ENCODE results near the gene KRTAP13-3.

Gene KRTAP13-3

GRCh38 chr21:30425826-30426225 is at the start of gene KRTAP13-3:
TSS of gene KRTAP13-3 (minus strand) at chr21:30425926. CDS start at chr21:30425912, 14 bp downstream.
- no peak for DNase-seq

GRCh38 chr21:30468900-30469714 is 43.4 kb upstream of the KRTAP13-3 start:
- DNase-seq, result no peak

DNA sequence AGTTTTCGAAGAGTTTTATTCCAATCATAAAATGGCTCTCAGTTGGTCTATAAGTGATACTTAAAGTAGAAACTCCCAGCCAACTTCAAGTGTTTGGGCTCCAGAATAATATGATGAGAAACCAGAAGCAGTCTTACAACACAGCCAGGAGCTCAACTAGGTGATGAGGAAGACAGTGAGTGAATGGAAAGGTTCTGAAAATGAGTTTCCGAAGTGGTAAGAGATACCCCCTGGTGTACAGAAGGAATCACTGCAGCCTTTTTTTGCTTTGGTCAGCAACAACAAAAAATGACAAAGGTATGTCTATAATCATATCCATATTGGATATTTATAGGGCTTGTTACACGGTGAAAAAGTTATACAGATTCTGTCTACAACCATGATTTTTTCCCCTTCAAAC is 38.0 kb upstream of the KRTAP13-3 start:
- no peak for DNase-seq

- no peak for DNase-seq
Measured at GRCh38 chr21:30448514-30448913, 22.8 kb upstream of the KRTAP13-3 start.

GRCh38 chr21:30447056-30447455 is 21.3 kb upstream of the KRTAP13-3 start:
- no peak for DNase-seq

- no peak for DNase-seq
Measured at GRCh38 chr21:30444204-30444603, 18.5 kb upstream of the KRTAP13-3 start.

GRCh38 chr21:30443226-30443625 is 17.5 kb upstream of the KRTAP13-3 start:
- no peak for DNase-seq

DNA sequence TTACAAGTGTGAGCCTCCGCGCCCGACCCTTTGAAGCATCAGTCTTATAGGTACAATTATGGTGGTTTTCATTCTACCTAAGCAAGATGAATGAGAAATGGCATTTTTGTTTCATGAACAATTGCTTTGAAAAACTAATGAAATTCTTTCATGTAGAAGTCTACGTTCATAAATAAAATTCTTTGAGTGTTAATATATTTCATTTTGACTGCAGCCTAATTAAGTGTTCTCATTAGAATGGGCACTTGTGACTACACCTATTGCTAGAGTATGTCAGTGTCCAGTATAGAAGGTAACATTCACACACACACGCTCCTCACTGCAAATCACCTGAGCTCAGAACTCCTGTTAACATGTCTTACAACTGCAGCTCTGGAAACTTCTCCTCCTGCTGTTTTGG is 14.2 kb upstream of the KRTAP13-3 start, which contains the start of gene KRTAP15-1:
KRTAP15-1 (plus strand) TSS at position 301 of the 400 bp plus-strand sequence; CDS start at position 354, 53 bp downstream.
- DNase-seq, result no peak

DNA sequence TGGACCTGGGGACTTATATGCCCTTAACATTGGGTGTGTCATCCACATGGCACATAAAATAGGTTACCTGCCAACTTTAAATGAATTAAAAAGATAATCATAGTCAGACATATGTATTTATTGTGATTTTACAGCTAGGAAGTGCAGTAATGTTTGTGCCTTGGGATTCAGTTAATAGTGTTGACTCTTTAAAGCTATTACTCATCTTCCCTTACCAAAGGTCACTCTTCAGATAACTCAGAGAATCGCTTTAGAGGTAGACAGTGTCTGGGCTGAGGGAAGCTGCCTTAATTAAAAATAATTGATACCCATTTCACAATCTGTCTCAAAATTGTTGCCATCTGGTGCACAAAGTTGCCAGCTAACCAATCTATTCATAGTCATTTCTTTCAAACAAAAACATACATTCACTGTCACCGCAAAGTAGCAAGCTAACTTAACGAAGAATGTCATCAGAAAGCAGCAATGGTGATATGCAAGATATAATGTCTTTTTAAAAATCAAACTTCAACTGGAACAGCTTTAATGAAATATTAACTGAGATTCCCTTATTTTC is 11.4 kb upstream of the KRTAP13-3 start:
- no peak for DNase-seq

DNA sequence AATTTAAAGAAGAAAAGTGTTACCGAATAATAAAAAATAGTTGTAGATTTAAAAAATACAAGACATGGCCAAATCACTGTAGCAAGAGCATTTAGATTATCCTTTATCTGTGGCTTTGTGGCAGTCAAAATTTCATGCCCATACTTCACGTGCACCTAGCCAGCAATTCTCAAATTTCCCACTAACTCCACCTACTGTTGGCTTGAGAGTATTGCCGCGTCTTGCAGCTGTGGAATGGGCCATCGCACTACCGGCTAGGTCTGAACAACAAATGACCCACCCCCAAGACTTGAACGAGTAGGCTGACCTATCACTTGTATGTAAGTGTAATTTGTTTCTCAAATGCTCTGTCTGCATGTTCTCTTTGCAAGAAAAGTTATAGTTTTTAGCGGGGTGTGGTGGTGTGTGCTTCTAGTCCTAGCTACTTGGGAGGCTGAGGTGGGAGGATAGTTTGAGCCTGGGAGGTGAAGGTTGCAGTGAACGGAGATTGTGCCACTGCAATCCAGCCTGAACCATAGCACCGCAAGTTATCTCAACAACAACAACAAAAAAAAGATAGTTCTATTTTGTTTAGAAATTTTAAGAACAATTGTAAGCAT is 8.4 kb upstream of the KRTAP13-3 start:
- DNase-seq, result no peak

GRCh38 chr21:30430170-30430655 is 4.5 kb upstream of the KRTAP13-3 start, which contains the start of gene KRTAP13-4:
TSS of gene KRTAP13-4 (plus strand) at chr21:30430220. CDS start at chr21:30430276, 56 bp downstream.
- no peak for DNase-seq

GRCh38 chr21:30426731-30427130 is 1.0 kb upstream of the KRTAP13-3 start:
- no peak for DNase-seq

DNA sequence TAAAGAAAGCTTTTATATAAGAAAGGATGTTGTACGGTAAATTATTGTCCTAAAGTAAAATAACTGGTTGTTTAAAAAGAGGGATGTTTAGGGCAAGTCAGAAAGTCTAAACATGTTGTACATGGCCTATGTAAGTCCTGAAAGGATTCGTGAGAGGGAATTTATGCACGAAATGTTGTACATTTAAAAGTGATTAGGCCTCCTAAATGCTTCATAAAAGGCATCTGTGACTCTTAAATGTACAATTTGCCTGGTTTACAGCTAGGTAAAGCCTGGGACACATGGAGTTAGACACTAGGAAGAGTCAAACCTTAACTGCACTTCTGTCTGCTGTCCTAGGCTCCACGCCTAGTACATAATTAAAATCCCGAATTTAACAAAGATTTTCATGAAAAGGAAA is 9.7 kb downstream of the KRTAP13-3 start:
- DNase-seq, result no peak

DNA sequence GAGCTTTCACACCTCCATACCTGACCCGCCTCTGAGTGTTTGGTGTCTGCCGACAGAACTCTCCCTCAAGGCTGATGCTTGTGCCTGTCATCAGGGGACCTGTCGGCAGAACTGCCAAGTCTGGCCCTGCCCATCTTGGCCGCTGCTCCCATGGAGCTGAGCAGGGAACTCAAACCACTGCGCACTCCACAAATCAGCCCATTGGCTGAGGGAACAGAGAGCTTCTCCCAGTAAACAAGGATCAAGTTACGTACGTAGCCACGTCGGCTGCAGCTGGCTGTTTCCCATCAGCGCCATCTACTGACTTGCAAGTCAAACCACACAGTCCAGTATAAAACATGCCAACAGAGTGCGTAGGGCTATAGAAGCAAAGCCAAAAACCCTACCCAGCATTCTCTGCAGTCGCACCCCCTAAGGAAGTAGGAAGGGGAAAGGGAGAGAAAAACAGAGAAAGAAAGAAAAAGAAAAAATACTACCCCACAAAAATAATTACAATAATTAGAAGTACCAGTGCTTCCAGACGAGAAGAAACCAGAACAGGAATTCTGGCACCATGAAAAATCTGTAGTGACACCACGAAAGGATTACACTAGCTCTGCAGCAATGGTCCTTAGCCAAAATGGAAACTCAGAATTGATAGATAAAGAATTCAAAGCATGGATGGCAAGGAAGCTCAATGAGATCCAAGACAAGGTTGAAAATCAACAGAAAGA is 16.8 kb downstream of the KRTAP13-3 start:
- DNase-seq, result no peak

GRCh38 chr21:30395731-30396130 is 30.0 kb downstream of the KRTAP13-3 start, which contains the start of gene KRTAP13-1:
TSS of gene KRTAP13-1 (plus strand) at chr21:30396031. CDS start at chr21:30396087, 56 bp downstream.
- no peak for DNase-seq

DNA sequence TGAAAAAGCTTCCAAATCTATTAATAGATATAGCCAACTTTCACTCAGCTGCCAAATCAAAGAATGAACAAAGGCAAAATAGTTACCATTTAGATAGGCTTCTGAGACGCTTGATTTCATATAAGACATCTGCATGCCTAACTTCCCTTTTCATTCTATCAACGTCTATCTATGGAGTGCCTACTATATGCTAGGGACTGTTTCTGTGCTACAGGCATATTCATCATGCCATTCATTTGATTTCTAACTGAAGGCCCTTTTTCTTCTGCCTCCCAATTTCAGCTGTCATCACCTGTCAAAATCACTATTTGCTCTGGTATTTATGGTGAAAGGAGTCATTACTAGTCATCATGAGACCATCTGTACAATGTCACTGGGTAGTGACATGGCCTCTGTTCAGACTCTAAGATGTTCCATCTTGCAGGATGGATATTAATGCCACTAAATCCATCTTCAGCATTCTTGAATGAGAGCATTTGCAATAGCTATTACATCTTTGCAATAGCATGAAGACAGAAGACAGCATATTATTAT is 34.2 kb downstream of the KRTAP13-3 start:
- DNase-seq, result no peak

DNA sequence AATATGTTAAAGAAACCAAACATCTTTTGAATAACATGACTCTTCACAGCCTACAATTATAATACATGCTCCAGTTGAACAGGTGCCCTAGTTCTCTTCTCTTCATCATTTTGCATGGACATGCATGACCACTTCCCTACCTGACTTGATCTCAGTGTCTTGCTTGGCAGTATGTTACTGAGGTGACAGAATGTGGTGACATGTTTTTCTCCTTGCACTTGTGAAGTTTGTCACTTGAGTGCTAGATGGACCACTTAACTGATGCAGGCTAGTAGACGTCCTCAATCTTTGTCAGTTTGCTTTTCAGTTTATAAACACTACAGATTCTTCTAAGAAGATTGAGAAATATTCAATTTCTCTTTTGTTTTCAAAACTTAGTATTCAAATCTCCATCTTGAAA is 43.5 kb downstream of the KRTAP13-3 start:
- no peak for DNase-seq

Measured in MV-4-11 (cell line).